GM18867 (cell line): ENCODE data around the gene UBE2L3.
A peak's percentile ranks its signal among the peaks of the same experiment; 100 is the strongest.
"Not testable (repeated sequence)": the region's sequence is repeated elsewhere in the genome, so short reads cannot be mapped to it uniquely, and the experiment has no call there.

ENCODE experiments used
- ATAC-seq: cut with Tn5 transposase; IDR thresholded peaks from one replicate; pipeline ENCODE4 v1.9.1; 2021; ENCODE audit warnings: mild to moderate bottlenecking, moderate library complexity; ENCODE audit not compliant: unreplicated experiment

UBE2L3 gene

GRCh38 chr22:21570398-21570797, 2.9 kb downstream of the UBE2L3 start:
- no peak for ATAC-seq

DNA sequence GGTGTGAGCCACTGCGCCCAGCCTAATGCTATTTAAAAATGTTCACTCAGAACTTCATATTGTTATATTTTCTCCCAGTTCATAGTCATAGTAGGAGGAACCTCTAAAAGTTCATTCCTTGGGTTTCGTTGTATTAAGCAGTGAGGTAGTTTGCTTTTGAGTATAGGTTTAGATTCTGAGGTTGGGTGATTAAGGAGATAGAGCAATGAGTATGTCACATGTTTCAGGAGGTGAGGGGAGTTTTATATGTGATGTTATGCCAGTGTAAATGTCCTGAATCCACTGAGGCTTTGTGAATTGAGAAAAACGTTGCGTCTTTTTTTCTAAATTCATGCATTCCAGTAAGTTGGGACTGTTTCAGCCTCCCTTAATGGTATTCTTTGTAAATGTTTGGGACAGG, 4.2 kb downstream of the UBE2L3 start:
- ATAC-seq, result no peak

DNA sequence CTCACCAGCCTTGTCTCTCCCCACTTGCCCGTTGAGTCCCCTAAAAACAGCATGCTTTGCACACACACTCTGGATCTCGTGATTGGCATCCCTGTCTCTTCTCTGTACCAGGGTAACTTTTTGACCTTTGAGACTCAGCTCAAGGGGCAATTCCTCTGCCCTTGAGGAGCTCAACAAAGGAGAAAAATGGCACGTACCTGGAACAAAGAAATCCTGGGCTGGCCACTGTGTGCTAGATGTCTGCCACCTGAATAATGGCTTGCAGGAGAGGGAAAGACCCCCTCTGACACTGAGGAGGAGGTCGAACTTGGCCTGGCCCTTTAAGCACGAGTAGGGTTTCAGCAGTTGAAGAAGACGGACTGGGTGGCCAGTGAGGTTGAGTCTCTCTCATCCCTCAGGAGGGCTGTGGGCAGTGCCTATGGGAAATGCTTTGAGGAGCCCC, 5.8 kb downstream of the UBE2L3 start:
- no peak for ATAC-seq

DNA sequence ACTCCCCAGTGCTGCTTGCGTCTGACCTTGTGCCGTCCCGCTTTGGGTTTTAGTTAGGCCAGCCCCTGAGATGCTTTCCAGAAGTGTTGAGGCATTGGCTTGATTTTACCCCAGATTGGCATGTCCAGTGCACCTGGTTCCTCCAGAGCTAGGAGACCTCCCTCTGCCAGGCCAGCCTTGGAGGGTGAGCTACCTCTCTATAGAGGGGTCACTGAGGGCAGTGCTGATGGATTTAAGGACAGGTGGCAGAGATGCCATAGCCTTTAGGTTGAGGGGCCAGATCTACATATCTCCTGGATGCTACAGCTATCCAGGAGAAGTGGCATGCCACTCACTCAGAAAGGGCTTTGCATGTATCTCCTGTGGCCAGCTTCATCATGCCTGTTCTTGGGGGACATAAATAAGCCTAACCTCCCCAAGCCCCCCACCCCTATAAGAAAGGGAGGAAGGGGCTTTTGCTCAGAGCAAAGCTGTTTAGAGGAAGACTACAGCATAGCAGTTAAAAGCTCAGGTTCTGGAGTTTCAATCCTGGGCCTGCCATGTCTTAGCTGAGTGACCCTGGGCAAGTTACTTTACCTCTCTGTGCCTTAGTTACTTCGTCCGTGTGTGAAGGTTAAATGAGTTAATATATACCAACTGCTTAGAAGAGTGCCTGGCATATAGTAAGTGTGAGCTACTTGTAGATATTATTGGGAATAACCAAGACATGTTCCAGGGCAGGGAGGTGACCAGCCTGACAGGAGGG, 6.4 kb downstream of the UBE2L3 start:
- ATAC-seq, result no peak

DNA sequence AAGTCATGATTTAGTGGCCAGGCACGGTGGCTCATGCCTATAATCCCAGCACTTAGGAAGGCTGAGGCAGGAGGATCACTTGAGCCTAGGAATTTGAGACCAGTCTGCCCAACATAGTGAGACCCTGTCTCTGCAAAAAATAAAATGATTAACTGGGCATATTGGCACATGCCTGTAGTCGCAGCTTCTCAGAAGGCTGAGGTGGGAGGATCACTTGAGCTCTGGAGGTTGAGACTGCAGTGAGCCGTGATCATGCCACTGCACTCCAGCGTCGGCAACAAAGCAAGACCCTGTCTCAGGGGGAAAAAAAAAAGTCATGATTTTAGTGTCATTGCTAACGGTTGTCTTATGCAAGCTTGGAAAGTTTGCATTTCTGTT, 11.9 kb downstream of the UBE2L3 start:
- ATAC-seq, result no peak

- ATAC-seq, result not testable (repeated sequence)
Observed at GRCh38 chr22:21580623-21581007, 13.1 kb downstream of the UBE2L3 start.

DNA sequence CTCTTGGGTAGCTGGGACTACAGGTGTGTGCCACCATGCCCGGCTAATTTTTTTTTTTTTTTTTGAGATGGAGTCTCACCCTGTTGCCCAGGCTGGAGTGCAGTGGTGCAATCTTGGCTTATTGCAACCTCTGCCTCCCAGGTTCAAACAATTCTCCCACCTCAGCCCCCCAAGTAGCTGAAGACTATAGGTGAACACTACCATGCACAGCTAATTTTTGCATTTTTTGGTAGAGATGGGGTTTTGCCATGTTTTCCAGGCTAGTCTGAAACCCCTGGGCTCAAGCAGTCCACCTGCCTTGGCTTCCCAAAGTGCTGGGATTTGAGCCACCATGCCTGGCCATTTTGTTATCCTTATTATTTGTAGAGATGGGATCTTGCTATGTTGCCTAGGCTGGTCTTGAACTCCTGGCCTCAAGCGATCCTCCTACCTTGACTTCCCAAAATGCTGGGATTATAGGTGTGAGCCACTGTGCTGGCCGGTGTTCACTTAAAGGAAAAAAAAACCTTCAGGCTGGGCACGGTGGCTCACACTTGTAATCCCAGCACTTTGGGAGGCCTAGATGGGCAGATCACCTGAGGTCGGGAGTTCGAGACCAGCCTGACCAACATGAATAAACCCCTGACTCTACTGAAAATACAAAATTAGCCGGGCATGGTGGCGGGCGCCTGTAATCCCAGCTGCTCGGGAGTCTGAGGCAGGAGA, 13.6 kb downstream of the UBE2L3 start:
- not testable (repeated sequence) for ATAC-seq

GRCh38 chr22:21582801-21583740, 15.6 kb downstream of the UBE2L3 start:
- ATAC-seq, result no peak

DNA sequence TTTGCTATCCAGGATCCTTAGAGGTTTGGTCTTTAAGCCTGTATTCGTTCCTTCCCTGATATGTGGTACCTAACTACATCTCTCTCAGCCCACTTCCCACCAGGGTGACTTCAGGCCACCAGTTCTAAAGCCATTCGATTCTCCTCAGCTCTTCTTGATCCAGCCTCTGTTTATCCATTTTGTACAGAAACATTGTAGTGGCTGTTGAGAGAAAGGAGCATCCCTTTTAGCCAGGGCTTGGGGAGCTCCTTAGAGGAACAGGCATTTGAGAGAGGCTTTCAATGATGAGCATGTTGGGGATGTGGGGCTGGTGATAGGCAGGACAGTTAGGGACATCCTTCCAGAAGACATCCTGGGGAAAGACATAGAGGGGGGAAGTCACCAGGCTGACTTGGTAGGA, 17.9 kb downstream of the UBE2L3 start:
- no peak for ATAC-seq

DNA sequence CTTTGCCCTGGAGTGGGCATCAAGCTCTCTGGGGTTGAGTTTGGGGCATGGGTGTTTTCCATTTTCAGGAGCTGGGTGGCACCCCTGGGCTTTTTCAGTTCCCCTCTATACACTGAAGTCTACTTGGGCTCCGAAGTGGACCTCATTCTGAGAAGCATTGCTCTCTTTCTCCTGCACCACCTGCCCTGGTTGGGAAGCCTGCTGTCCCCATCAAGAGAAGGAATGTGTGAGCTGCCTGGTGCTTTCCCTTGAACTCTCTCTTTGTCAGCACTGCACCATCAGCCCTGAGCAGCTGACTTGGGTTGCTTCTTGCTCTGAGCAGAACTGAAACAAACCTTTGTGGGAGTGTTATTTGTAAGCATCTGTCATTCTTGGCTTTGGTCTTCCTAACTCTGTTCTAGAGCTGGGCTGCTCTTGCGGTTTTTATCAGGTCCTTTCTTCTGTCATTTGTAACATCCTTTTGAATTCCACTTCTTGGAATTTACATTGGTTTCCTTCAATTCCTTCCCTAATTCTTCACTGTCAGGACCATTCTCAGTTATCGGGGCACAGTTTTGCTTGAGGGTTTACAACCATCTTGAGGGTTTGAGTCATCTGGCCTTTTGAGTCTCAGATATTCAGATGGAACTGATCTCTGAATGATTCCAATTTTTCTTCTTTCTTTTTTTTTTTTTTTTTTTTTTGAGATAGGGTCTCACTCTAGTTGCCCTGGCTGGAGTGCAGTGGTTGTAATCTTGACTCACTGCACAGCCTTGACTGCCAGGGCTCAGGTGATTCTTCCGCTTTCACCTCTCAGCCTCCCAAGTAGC, 20.5 kb downstream of the UBE2L3 start:
- ATAC-seq, result peak; percentile 75

GRCh38 chr22:21589396-21589795, 21.9 kb downstream of the UBE2L3 start:
- ATAC-seq, result no peak

GRCh38 chr22:21590809-21591641, 23.5 kb downstream of the UBE2L3 start:
- ATAC-seq, result no peak

GRCh38 chr22:21591695-21592094, 24.2 kb downstream of the UBE2L3 start:
- no peak for ATAC-seq

DNA sequence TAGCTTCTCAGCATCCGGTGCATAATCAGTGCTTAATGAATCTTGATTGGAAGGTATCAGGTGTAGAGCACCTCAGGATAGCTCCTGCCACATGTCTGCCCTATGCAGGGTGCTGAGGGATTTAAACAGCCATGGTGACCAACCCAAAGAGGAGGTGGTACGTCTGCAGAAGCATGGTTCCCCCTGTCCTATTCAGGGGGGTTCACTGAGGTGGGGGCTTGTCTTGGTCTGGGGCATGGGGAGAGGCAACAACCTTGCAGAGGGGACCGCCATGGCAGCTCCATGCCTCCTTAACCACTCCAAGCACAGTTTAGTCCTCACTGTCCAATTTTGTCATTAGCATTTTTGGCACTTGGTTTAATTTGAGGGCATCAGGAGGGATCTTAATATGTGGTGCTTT, 24.9 kb downstream of the UBE2L3 start:
- no peak for ATAC-seq

- ATAC-seq, result no peak
Observed at GRCh38 chr22:21593406-21594232, 26.1 kb downstream of the UBE2L3 start.

DNA sequence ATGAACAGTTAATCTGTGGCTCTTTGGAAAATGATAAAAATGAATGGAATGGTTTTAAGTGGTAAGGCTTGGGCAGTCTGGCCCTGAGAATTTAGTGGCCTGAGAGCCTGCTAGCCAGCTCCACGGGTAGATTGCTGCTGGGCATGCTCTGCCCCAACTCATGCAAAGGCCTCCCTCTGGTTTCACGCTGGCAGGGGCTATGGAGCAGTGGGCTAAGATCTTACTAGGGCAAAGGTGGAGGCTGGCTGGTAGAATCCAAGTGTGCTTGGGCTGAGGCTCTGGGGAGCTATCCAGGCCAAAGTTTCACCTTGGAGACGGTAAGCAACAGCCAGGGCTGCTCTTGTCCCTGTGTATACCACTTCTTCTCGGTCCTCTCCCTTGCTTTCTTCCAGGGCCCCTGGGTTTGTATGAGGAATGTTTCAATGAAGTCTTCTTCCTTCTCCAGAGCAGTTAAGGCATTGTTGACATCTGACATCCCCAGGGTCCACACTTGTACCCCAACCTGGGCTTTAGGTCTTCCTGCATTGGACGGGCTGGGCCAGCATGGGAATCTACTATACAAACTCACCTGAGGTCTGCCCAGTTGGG, 27.4 kb downstream of the UBE2L3 start:
- no peak for ATAC-seq

DNA sequence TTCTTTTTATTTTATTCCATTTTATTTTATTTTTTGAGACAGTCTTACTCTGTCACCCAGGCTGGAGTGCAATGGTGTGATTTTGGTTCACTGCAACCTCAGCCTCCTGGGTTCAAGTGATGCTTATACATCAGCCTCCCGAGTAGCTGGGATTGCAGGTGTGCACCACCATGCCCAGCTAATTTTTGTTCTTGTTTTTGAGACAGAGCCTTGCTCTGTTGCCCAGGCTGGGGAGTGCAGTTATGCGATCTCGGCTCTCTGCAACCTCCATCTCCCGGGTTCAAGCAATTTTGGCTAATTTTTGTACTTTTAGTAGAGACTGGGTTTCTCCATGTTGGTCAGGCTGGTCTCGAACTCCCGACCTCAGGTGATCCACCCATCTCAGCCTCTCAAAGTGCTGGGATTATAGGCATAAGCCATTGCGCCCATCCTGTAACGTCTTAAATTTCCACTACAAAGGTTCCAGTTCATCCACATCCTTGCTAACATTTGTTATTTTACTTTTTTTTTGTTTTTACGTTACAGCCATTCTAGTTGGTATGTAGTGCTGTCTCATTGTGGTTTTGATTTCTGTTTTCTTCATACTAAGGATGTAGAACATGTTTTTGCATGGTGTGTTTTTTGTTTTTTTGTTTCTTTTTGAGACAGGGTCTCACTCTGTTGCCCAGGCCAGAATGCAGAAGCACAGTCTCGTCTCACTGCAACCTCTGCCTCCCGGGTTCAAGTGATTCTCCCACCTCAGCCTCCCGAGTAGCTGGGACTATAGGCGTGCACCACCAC, 29.0 kb downstream of the UBE2L3 start:
- ATAC-seq, result not testable (repeated sequence)

DNA sequence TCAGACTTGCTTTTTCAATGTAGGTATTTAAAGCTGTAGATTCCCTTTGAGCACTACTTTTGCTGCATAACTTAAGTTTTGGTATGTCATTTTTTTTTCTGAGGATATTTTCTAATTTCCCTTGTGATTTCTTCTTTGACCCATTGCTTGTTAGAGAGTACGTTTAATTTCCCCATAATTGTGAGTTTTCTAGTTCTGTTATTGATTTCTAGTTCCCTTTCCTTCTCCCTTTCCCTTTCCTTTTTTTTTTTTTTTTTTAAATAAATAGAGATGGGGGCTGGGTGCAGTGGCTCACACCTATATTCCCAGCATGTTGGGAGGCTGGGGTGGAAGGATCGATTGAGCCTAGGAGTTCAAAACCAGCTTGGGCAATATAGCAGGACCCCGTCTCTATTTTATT, 30.8 kb downstream of the UBE2L3 start:
- ATAC-seq, result no peak
